GM19328 (cell line): Measurements from ENCODE around the gene TNNI2.

Experiments used
- ATAC-seq: cut with Tn5 transposase; IDR thresholded peaks from one replicate; pipeline ENCODE4 v1.9.1; 2021; ENCODE audit warnings: mild to moderate bottlenecking, moderate library complexity; ENCODE audit not compliant: unreplicated experiment

Gene TNNI2

DNA sequence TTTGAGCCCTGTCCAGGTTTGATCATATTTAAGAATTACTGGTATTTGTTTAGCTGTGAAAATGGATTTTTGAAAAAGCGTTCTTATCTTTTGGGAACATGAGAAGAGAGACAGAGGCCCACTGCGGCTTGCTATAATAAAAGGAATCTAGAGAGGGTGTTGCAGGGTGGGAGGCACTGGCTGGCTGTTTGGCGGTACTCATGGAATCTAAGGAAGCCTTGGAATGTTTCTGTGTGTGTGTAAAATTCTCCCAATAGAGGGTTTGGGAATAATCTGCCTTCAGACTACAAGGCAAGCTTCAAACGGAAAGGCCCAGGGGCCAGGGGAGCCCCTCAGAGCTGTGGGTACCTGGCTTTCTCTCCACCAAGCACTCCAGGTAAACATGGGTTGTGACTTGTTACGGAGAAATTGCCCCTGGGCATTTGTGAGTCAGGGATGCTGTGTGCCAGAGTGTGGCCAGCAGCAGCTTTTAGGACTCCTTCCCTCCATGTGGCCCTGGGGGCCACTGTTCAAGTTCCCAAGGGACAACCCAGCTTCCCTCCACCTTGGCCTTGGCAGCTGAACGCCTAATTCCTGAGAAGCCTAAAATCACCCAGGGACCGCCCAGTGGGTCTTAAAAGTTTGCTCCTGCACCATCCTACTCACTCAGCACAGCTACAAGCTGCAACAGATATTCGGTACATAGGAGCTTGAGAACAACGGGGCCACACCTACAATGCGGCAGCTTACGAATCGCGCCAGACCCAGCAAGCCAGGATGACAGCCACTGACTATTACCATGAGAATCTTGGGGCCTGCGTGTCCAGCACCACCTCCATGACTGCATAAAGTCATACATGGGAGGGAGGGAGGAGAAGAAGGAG lies 18.1 kb upstream of the TNNI2 start:
- no peak for ATAC-seq

- no peak for ATAC-seq
Observed at GRCh38 chr11:1821562-1821961, 17.2 kb upstream of the TNNI2 start.

DNA sequence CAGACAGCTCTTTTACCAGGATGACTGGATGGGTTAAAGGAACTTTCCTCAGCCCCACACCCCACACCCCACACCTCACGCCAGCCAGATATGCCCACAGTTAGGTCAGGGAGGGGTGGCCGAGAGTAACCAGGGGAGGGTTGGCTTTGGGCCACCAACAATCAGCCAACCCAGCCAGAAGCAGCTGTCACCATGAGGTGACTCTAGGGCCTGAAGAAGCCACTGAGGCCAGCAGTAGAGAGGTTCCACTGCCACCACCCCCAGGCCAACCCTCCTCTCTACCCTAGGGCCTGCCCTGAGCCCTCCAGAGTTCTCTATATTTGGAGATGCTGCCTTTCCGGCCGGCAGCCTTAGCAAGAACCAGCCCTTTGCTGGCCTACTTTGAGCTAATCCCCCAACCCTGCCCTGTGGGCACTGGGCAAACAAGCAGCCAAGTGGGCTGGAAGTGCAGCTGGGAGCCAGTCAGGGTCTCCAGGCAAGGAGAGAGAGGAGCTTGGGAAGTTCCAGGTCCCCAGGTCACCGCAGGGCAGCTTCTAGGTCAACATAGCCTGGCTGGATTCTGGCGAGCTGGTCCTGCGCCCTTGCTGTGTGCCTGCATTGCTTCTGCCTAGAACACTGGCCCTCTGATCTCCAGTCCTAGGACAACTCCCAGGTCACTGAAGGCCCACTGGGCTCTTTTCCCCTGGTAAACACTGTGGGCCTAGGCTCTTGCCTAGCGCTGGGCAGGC lies 16.0 kb upstream of the TNNI2 start:
- no peak for ATAC-seq

GRCh38 chr11:1823376-1824220 lies 15.2 kb upstream of the TNNI2 start:
- no peak for ATAC-seq

- ATAC-seq, result no peak
Observed at GRCh38 chr11:1824221-1825038, 14.4 kb upstream of the TNNI2 start.

DNA sequence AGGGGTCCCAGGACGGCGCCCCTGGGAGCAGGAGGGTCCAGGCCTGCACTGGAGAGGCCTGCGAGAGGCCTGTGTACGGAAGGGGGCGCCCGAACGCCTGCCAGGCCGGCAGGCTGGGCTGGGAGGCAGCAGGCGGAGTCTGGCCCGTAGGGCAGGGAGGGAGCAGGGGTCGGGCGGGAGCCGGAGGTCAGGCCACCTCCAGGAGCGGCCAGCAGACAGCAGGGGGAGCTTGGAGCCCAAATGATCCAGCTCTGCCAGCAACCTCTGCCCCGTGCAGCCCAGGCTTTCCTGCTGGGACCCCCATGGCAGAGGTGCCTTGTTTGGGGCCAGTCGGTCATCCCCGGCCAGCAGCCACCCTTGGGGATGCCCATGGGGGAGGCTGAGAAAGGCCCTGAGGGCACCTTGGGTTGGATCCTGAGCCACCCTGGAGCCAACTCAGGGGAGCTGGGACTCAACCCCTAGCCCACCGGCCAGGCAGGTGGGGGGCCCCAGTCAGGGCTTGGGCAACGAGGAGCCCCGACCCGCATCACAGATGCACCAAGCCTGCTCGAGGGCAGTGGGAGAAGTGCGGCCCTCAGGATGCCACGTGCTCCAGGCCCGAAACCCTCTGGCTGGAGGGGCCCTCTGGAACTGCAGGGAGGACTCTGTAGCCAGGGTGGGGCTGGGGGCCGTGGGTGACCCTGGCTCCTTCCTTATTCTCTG lies 13.6 kb upstream of the TNNI2 start:
- no peak for ATAC-seq

DNA sequence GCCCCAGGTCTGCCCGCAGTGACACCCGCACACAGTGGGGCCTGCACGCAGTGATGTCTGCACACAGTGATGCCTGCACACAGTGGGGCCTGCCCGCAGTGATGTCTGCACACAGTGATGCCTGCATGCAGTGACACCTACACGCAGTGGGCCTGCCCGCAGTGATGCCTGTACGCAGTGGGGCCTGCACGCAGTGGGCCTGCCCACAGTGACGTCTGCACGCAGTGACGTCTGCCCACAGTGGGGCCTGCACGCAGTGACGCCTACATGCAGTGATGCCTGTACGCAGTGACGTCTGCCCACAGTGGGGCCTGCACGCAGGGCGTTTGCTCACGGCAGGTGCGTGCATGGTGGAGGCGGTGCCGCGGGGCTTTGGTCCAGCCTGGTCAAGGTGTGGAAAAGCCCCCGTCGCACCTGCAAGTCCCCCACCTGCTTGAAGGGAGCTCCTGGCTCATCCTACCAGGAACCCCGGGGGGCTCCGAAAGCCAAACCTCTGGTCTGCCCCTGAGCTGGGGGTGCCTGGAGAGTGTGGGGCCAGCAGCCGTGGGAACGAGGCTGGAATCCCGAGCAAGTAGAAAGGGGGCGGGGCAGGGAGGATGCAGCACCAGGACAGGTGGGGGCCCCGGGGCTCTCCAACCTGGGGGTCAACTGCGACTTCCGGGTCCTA lies 12.9 kb upstream of the TNNI2 start:
- ATAC-seq, result no peak

DNA sequence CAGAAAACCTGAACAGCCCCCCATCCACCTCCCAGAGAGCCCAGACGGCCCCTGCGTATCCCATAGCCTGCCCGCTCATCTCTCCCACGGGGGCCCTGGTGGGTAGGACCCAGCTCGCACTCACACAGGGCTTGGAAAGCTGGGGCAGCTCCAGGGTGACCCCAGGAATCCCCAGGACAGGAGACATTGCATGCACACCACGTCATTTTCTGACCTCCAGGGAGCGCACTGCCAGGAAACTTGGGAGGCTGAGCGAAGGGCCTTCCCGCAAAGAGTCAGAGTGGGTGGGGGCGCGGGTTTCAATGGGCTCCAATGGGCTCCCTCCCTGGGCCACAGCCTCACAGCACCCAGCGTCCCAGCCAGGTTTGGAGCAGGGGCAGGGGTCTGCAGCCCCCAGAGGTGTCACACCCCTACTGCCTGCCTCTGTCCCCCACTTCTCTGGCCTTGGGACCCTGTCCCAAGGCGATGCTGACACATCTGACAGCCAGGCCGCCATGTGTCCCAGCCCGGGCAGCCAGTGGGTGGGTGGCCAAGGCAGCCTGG lies 12.2 kb upstream of the TNNI2 start:
- ATAC-seq, result no peak

DNA sequence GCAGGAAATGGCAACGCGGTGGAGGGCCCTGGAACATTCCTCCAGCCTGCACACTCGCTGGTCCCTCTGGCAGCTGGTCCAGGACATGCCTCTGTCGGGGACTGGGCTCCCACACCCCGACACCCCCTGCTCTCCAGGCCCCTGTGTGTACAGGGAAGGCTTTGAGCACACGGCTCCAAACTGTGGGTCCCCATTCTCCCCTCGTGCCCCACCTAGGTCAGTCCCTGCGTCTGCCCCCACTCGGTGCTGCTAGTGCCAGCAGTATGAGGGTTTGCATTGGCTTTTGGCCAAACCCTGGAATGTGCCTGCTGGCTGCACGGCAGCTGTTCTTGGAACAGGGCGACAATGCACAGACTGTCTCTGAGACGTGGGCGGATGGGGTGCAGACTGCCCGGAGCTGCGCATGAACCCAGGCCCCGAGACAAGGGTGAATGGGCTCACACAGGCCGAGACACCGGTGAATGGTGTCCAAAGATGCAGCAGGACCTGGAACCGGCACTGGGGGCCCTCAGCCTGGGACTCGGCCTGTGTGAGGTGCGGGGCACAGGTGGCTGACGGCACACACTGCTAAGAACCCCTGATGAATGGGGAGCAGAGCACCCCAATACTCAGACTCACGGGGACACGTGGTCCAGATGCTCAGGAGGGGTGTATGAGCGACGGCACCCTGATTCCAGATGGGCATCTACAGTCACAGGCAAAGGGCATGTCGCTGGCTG lies 11.5 kb upstream of the TNNI2 start:
- ATAC-seq, result no peak

GRCh38 chr11:1827931-1828330 lies 10.8 kb upstream of the TNNI2 start:
- no peak for ATAC-seq

DNA sequence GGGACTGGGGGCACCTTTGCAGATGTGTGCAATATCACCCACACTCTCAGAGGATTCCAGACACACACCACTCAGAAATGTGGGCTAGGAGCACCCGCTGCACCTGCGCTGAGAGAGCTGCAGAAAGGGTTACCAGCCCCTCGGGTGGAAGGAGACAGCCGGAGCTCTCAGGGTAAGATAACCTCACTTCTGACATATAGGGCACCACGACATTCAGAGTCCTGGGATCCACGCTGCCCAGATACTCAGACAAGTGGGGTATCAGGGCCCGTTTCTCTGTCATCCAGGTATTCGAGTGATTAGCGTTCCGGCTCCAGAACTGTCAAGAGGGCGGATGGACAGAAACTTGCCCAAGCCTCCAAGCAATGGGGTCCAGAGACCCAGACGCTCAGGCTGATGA lies 10.2 kb upstream of the TNNI2 start:
- no peak for ATAC-seq

- no peak for ATAC-seq
Observed at GRCh38 chr11:1829039-1829820, 9.6 kb upstream of the TNNI2 start.

- ATAC-seq, result no peak
Observed at GRCh38 chr11:1830004-1830321, 8.8 kb upstream of the TNNI2 start.

DNA sequence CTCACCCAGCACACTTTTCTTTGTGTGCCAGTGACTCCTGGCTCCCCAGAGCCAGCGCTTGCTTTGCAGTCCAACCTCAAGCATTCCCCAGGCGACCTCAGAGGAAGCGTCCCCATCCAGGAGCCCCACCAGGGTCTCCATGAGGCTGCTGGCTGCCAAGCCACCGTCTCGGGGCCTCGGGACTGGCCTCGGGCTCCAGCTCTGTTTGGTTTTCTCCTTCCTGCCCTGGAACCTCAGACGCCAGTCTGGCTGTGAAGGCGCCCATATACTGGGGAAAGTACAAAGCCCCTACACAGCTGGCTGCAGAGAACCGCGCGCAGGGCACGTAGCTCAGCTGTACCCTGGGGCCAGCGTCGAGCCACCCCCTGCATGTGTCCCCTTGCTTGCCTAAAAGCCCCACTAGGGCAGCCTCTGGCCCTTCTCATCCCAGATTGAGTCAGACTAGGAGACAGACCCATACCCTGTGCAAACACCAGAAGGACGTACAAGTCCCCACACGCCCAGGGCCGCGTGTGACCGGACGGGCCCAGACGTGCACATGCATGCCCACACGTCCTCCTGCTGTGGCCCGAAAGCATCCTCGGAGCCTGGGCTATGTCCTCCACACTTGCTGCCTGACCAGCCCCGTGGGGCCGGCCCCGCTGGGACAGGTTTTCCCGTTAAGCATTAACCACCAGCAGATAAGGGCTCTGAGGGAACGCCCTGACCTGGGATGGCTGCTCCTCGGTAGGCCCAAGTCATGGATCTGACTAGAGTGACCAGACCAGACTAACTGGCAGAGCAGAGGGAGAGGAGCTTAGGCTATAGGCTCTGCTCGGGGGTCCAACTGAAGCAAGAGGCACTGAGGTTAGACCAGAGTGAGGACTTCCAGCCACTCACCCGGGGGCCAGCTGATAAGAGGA lies 8.2 kb upstream of the TNNI2 start:
- ATAC-seq, result no peak

DNA sequence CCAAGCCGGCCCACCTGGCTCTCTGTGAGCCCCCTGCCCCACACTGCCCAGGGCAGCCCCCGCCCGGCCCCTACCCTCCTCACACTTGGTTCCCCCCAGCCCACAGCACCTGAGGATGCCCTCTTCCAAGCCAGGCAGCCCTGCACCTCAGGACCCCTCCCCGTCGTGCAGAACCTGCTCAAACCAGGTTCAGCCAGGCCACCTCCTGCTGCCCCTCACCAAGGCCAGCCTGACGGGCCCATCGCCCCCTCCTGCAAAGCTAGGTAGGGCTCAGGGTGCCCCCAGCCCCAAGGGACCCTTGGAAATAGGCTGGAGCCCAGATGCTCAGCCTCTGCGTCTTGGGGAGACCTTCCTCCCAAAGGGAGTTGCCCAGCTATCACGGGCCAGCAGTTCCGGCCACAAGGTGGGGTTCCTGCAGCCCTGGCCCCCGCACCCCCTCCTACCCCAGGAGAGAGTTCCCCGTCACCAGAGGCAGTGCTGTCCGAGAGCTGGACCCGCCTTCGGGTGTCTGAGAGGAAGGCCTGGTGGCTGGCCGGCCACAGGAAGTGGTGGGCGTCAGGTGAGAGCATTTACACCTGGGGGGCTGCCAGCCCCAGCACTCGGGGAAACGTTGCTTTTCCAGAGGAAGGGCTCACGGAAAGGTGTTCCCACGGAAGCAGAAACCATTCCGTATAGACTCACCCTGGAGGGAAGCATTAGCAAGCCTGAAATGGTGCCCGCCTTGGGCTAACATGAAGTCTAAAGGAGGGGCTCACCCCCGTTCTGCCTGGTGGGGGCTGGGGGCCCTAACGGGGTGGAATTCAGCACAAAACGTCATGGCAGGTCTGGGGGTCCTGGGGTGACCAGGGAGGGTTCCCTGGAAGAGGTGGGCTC lies 7.2 kb upstream of the TNNI2 start:
- no peak for ATAC-seq
